ENCODE data around the gene ACBD4. TPM values are rescaled to one million over a fixed set of nuclear protein-coding genes. Genes with fewer than 3 reads are reported as not detected.

Gene ACBD4
- total RNA-seq, 2 donors from 2014 or later: 8.3 to 14.8 TPM

DNA sequence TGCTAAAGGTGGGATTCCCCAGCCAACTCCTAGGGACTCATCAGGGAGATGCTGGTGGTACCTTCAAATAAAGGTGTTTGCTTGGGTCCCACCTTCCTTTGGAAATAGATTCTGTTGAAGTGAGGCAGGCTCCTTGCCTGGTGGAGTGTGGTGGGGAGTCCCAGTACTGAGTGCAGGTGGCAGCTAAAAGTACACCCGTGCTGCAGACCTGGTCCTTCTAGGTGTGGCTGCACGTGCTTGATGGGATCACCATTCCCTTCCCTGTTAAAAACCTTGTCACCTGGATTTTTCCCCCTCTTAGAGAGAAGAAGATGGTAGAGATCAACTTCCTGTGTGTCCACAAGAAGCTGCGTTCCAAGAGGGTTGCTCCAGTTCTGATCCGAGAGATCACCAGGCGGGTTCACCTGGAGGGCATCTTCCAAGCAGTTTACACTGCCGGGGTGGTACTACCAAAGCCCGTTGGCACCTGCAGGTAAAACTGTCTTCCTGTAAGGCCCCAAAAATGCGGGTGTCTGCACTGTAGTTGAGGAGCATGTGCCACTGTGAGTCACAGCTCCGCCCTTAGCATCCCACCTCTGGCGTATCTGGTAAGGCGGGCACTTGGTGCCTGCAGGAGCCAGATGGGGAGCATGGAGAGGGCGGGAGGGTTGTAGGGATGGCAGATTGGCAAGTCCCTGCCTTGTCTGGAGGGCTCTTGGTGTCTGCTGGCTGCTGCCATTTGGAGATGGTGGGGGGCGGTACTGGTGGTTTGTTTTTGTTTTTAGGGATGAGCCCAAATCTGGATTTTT is 37.2 kb upstream of the ACBD4 start:
- ATAC-seq: no peak
- Mint-ChIP-seq H3K27ac (peak overlapping the region in 1 of 2 donors; percentile 33), H3K36me3 (peaks cover 23% of the 10 kb centered on the region)

DNA sequence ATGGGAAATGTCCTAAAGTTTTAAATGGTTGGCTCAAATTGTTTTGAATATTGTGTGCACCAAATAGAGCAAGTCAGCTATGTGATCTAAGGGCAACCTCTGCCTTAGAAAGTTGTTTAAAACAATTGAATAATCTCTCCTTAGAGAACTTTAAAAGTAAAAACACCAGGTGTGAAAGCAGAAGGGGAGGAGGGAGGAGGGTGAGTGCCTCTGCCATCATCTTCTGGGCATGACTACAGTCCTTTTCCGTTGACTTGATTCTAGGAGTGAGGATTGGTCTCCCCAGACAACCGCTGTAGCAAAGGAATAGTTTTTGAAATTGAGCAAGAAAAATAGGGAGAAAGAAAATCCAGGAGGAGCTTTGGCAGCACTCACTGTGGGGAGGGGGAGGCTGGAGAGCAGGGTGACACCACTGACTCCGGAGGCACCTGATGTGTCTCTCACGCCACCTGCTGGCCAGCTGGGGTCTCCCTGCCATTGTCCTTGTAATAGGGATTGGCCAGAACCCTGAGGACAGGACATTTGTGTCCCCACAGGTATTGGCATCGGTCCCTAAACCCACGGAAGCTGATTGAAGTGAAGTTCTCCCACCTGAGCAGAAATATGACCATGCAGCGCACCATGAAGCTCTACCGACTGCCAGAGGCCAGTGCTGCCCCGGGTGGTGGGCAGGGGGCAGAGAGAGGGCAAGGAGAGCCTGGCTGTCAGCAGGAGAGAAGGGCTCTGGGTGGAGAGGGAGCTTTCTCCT is 36.4 kb upstream of the ACBD4 start:
- Mint-ChIP-seq H3K36me3 (peaks cover 23% of the 10 kb centered on the region), H3K27me3 (no peaks in the 10 kb centered on the region), H3K9me3 (no peaks in the 10 kb centered on the region), H3K27ac (peak overlapping the region in 1 of 2 donors; percentile 33), H3K4me1 (ENCODE audit: low read depth in 2 of 2) (peaks cover 4 to 10% of the 10 kb centered on the region in 2 donors), H3K4me3 (no peak overlapping the region)
- ATAC-seq (peak; percentile 75 to 80), DNase-seq (ENCODE audit: low spot score) (no peak)

More for the DNA sequence above, 37.2 kb upstream of the ACBD4 start:
- no peak for DNase-seq (ENCODE audit: low spot score)
- Mint-ChIP-seq H3K9me3 (no peaks in the 10 kb centered on the region), H3K4me1 (ENCODE audit: low read depth in 2 of 2) (peaks cover 4 to 10% of the 10 kb centered on the region in 2 donors), H3K4me3 (no peak overlapping the region), H3K27me3 (no peaks in the 10 kb centered on the region)

DNA sequence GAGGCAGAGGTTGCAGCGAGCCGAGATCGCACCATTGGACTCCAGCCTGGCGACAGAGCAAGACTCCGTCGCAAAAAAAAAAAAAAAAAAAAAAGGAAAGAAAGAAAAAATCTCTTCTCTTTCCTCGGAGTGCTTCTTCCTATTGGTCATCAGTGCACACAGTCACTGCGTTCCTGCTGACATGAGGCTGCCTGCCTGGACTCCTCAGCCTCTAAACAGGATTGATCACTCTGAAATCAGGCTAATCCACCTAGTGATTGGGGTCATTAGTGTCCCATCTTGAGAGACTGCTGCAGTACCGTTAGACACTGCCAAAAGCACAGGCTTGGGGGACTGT is 34.0 kb upstream of the ACBD4 start:
- Mint-ChIP-seq H3K27me3 (no peaks in the 10 kb centered on the region), H3K4me3 (no peak overlapping the region), H3K4me1 (ENCODE audit: low read depth in 2 of 2) (peaks cover 4 to 5% of the 10 kb centered on the region in 2 donors), H3K9me3 (no peaks in the 10 kb centered on the region), H3K27ac (no peak overlapping the region), H3K36me3 (peaks cover 17% of the 10 kb centered on the region)
- ATAC-seq (no peak), DNase-seq (ENCODE audit: low spot score) (no peak)

DNA sequence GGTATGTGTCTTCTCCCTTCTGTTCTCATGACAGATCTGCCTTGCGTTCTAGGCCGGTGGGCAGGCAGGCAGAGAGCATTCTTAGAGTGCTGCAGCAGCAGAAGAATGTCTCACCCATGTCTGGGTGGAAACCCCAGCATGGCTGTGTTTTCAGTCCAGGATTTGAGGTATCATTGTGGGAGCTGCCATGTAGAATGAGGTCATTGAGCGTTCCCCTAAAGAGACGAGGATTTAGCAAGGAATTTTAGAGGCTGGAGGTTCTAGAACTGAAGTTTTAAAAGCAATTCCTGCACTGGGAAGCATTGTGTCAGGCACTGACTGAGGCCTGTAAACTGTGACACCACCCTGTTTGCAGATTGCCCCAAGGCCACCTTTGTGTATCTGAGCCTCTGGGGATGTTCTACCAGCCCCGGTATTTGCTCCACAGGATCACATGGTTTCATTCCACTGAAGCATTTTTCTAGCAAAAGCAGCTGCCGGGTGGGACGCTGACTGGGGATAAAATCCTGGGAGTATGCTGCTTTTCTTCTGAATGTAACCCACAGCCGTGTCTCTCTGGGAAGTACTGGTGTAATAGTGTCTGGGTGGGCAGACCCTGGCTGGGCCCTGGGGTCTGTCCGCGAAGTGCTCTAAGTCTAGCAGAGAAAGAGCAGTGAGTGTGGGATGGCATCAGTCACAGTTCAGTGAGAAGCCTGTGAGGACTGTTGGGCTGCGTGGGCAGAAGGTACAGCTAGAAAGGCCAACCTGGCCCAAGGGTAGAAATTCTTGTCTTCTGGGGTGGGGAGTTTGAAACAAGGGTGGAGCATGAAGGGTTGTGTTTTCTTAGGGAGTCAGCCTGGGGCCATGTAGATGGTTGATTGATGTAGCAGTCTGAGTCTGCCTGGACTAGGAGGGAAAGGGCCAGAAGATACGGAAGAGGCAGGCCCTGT is 33.3 kb upstream of the ACBD4 start:
- Mint-ChIP-seq H3K9me3 (no peaks in the 10 kb centered on the region), H3K4me1 (ENCODE audit: low read depth in 2 of 2) (peaks cover 4 to 5% of the 10 kb centered on the region in 2 donors), H3K36me3 (peaks cover 15% of the 10 kb centered on the region), H3K27ac (peak overlapping the region in 1 of 2 donors; percentile 3), H3K4me3 (no peak overlapping the region), H3K27me3 (no peaks in the 10 kb centered on the region)
- ATAC-seq (no peak), DNase-seq (ENCODE audit: low spot score) (no peak)

DNA sequence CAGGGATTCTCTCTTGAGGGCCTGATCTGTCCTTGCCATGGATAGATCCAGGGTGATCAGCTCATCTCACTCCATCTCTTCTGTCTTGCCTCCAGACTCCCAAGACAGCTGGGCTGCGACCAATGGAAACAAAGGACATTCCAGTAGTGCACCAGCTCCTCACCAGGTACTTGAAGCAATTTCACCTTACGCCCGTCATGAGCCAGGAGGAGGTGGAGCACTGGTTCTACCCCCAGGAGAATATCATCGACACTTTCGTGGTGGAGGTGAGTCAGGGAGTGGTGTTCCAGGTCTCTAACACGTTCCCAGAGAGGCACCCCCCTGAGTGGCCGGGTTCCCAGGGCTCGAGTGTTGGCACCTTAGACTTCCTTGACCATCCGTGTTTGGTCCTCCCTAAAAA is 32.6 kb upstream of the ACBD4 start:
- ATAC-seq (no peak), DNase-seq (ENCODE audit: low spot score) (no peak)
- Mint-ChIP-seq H3K27me3 (no peaks in the 10 kb centered on the region), H3K27ac (peak overlapping the region in 1 of 2 donors; percentile 3), H3K36me3 (peaks cover 15% of the 10 kb centered on the region), H3K9me3 (no peaks in the 10 kb centered on the region), H3K4me3 (no peak overlapping the region), H3K4me1 (ENCODE audit: low read depth in 2 of 2) (peaks cover 3 to 5% of the 10 kb centered on the region in 2 donors)

DNA sequence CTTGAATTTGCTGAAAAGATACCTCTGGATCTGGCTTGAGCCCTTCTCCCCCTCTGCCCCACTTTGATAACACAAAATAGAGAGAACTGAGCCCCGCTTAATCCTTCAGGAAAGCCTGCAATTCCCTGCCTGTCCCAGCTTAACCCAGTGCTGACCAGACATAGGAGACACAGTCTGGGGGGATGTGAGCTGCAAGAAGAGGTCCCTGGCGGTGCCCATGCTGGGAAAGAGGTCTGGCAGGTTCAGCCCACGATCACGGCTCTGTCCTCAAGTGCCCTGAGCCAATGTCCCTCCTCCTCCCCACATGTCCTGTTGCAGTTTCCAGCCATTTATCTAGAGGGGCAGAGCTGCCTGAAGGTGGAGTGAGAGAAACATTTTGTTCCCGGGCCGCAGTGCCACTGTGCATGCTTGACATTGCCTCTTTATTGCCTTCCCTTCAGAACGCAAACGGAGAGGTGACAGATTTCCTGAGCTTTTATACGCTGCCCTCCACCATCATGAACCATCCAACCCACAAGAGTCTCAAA is 32.2 kb upstream of the ACBD4 start:
- H3K27ac Mint-ChIP-seq: no peak overlapping the region
- DNase-seq (ENCODE audit: low spot score) (no peak), ATAC-seq (no peak)
- H3K4me1 Mint-ChIP-seq (ENCODE audit: low read depth in 2 of 2): peaks cover 0 to 5% of the 10 kb centered on the region in 2 donors
- H3K9me3 Mint-ChIP-seq: no peaks in the 10 kb centered on the region
- no peaks in the 10 kb centered on the region for H3K27me3 Mint-ChIP-seq
- peaks cover 15% of the 10 kb centered on the region for H3K36me3 Mint-ChIP-seq
- no peak overlapping the region for H3K4me3 Mint-ChIP-seq

DNA sequence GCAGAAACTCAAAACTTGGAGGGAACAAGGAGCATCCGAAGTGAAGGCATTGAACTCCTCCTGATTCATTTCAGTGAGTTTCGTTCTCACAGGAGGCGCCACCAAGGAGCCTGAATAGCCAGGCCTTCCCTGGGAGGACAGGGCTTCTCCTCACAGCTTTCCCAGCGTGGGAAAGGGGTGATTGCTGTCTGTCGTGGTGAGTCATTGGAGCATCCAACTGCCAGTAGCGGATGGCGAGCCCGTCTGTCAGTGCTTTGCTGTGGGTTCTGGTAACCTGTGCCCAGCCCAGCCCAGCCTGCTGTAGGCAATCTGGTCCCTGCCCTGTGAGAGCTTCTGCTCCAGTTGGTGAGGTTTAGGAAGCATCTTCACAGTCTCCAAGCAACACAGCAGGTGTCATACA is 31.5 kb upstream of the ACBD4 start:
- Mint-ChIP-seq H3K4me3 (no peak overlapping the region), H3K27ac (no peak overlapping the region), H3K36me3 (peaks cover 11% of the 10 kb centered on the region), H3K9me3 (no peaks in the 10 kb centered on the region), H3K4me1 (ENCODE audit: low read depth in 2 of 2) (peaks cover 0 to 2% of the 10 kb centered on the region in 2 donors), H3K27me3 (no peaks in the 10 kb centered on the region)
- DNase-seq (ENCODE audit: low spot score) (no peak), ATAC-seq (no peak)

DNA sequence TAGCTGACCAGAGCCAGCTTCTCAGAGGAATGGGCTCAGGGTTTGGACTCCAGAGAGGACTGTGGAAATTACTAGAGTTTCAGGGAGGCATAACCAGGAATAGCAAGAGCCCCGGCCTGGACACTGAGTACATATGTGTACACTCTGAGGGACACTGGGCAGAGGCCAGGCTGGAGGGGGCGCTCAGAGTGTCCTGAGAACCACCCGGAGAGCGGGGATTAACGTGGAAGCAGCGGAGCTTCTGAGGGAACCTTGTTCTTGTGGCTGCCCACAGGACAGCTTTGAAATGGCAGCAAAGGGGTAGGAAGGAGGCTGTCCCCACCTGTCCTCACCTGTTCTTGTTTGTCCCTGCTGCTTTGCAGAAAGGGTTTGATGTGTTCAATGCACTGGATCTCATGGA is 31.0 kb upstream of the ACBD4 start:
- Mint-ChIP-seq H3K36me3 (peaks cover 7% of the 10 kb centered on the region), H3K27ac (no peak overlapping the region), H3K9me3 (no peaks in the 10 kb centered on the region), H3K4me1 (ENCODE audit: low read depth in 2 of 2) (peaks cover 0 to 2% of the 10 kb centered on the region in 2 donors), H3K4me3 (no peak overlapping the region), H3K27me3 (no peaks in the 10 kb centered on the region)
- ATAC-seq (no peak), DNase-seq (ENCODE audit: low spot score) (no peak)

DNA sequence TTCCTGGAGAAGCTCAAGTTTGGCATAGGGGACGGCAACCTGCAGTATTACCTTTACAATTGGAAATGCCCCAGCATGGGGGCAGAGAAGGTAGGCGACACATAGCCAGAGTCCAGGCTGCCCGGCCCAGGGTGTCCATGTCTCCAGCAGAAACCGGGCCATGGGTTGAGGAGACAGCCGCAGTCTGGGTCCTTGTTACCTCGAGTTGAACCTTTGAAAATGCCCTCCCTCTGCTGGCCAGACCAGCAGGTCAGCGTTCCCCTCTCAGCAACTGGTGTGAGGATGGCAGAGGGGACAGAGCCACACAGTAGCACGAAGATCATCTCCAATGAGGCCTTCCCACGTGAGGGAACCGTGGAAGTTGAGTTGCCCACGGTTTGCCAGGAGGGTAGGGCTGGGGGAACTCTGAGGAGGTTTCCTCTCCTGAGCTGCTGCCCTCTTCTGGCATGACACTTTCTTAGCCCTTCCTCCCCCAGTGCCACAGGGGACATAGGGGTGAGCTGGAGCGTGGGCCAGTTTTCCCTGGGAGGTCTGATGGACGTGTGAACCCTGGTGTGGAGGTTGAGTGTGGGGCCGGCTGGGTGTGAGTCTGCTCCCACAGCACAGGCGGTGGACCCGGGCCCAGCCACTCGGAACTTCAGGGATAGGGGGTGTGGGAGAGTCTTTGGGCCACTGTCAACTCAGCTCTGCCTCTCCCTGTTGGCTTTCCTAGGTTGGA is 30.4 kb upstream of the ACBD4 start:
- H3K27ac Mint-ChIP-seq: no peak overlapping the region
- DNase-seq (ENCODE audit: low spot score) (no peak), ATAC-seq (no peak)
- H3K36me3 Mint-ChIP-seq: peaks cover 7% of the 10 kb centered on the region
- no peaks in the 10 kb centered on the region for H3K9me3 Mint-ChIP-seq
- H3K27me3 Mint-ChIP-seq: no peaks in the 10 kb centered on the region
- H3K4me1 Mint-ChIP-seq (ENCODE audit: low read depth in 2 of 2): peaks cover 0 to 2% of the 10 kb centered on the region in 2 donors
- no peak overlapping the region for H3K4me3 Mint-ChIP-seq

DNA sequence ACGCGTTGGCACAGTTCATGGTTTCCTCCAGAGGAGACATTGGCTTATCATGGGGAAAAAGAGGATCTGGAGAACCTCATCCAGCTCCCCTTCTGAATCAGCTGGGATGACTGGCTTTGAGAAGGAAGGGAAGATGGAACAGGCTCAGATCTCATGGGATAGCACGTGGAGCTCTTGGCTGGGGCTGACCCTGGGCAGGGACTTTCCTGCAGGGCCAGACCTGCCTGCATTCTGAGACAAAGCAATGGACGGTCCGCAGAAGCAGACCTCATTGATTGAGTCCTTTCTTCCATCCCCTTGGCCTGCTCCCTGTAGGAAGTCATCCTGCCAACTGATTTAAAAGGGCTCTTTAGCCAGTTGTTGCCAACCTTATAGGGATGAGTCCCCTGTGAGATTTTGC is 29.4 kb upstream of the ACBD4 start:
- H3K4me1 Mint-ChIP-seq (ENCODE audit: low read depth in 2 of 2): peaks cover 0 to 2% of the 10 kb centered on the region in 2 donors
- no peaks in the 10 kb centered on the region for H3K27me3 Mint-ChIP-seq
- no peak overlapping the region for H3K27ac Mint-ChIP-seq
- no peaks in the 10 kb centered on the region for H3K9me3 Mint-ChIP-seq
- peaks cover 7% of the 10 kb centered on the region for H3K36me3 Mint-ChIP-seq
- H3K4me3 Mint-ChIP-seq: no peak overlapping the region
- DNase-seq (ENCODE audit: low spot score) (no peak), ATAC-seq (no peak)

DNA sequence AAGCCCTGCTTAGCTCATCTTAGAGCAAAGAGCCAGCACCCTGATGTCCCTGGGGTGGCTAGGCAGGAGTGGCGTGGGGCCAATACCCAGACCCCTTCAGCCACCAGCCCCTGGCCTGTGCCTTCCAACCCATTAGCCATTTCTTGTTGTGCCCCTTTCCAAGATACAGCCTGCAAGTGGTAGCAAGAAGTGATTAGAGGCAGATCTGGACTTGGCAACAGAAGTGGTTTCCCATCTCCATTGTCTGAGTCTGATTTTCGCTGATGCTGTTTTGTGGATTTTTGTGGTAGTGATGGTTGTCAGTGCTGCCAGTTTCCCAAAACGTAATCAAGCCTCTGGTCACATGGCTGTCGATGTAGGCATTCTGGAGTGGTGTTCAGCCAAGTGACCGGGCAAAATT is 28.9 kb upstream of the ACBD4 start:
- Mint-ChIP-seq H3K9me3 (no peaks in the 10 kb centered on the region), H3K36me3 (peaks cover 7% of the 10 kb centered on the region), H3K27me3 (no peaks in the 10 kb centered on the region), H3K4me1 (ENCODE audit: low read depth in 2 of 2) (peaks cover 0 to 2% of the 10 kb centered on the region in 2 donors), H3K27ac (no peak overlapping the region), H3K4me3 (no peak overlapping the region)
- ATAC-seq: no peak
- DNase-seq (ENCODE audit: low spot score): no peak

DNA sequence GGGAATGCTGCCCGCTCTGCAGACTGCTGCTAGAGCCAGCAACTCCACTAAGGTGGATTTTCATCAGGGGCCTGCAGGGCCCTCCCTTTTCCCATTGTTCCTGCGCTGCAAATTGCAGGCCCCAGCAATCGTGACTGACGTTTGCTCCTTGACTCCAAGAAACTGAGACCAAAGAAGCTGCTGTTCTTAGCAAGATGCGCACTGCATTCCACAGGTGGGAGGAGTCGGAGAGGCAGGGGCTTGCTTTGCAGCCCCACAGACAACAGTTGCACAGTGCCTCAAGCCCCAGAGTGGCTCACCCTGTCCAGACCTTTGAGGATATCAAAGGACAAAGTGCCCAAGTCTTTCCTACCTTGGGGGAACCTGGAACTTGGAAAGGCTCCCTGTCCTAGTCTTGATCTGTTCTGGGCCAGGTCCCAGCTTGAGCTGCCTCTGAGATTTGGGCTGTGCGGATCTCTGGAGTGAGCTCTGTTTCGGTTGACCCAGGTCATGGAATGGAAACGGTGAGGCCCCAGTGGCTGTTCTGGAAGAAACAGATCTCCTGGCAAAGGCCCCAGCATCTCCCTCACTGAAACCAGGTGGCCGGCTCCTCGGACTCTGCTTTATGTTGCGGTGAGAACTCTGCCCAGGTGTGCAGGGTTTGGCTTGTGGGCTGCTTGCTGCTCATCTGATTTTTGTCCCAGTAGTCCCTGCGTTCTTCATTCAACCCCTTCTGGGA is 28.0 kb upstream of the ACBD4 start:
- Mint-ChIP-seq H3K4me1 (ENCODE audit: low read depth in 2 of 2) (peaks cover 0 to 2% of the 10 kb centered on the region in 2 donors), H3K36me3 (peaks cover 4% of the 10 kb centered on the region), H3K27me3 (no peaks in the 10 kb centered on the region), H3K9me3 (no peaks in the 10 kb centered on the region), H3K4me3 (no peak overlapping the region), H3K27ac (no peak overlapping the region)
- DNase-seq (ENCODE audit: low spot score) (no peak), ATAC-seq (no peak)

All from natural killer cell treated with Interleukin-12 subunit alpha and Interleukin-12 subunit beta and Interleukin-15 and Interleukin-18, amount 100 ng/mL, for 72 hours (primary cell).